Forelimb muscle (tissue), 1 donor: ENCODE results near the gene LRCH1. TPM values are rescaled to one million over a fixed set of nuclear protein-coding genes. Genes with fewer than 3 reads are reported as not detected.

Experiments used
- DNase-seq: peaks from one replicate; pipeline ENCODE4 v3.0.0-alpha.2; 2013; ENCODE audit warnings: low read depth
- polyA plus RNA-seq: library from polyadenylated mRNA; unstranded; fragments of 120-200 nt; gene quantifications from one replicate; pipeline ENCODE4 v1.2.1, GENCODE V29; 2013; ENCODE audit not compliant: insufficient read length

The LRCH1 gene
- polyA plus RNA-seq, 1 donor, result 21.2 TPM

- no peak for DNase-seq
Measured at GRCh38 chr13:46665633-46666482, 112.9 kb downstream of the LRCH1 start.

- no peak for DNase-seq
Measured at GRCh38 chr13:46666727-46667456, 113.9 kb downstream of the LRCH1 start.

GRCh38 chr13:46667687-46668281, 114.8 kb downstream of the LRCH1 start:
- no peak for DNase-seq

- DNase-seq, result no peak
Measured at GRCh38 chr13:46668302-46668720, 115.3 kb downstream of the LRCH1 start.

GRCh38 chr13:46668931-46669525, 116.1 kb downstream of the LRCH1 start:
- no peak for DNase-seq

- no peak for DNase-seq
Measured at GRCh38 chr13:46672338-46673090, 119.5 kb downstream of the LRCH1 start.

GRCh38 chr13:46675016-46675415, 122.0 kb downstream of the LRCH1 start:
- DNase-seq, result no peak

- no peak for DNase-seq
Measured at GRCh38 chr13:46676378-46676725, 123.4 kb downstream of the LRCH1 start.

- DNase-seq, result no peak
Measured at GRCh38 chr13:46679369-46680120, 126.6 kb downstream of the LRCH1 start.

- DNase-seq, result no peak
Measured at GRCh38 chr13:46682015-46682414, 129.0 kb downstream of the LRCH1 start.

- DNase-seq, result no peak
Measured at GRCh38 chr13:46682707-46683106, 129.7 kb downstream of the LRCH1 start.

GRCh38 chr13:46683676-46684260, 130.8 kb downstream of the LRCH1 start:
- DNase-seq, result no peak

- no peak for DNase-seq
Measured at GRCh38 chr13:46684287-46685001, 131.5 kb downstream of the LRCH1 start.

- no peak for DNase-seq
Measured at GRCh38 chr13:46685006-46685730, 132.2 kb downstream of the LRCH1 start.

- no peak for DNase-seq
Measured at GRCh38 chr13:46686171-46686570, 133.2 kb downstream of the LRCH1 start.

- DNase-seq, result no peak
Measured at GRCh38 chr13:46687810-46688209, 134.8 kb downstream of the LRCH1 start.

GRCh38 chr13:46688306-46688705, 135.3 kb downstream of the LRCH1 start:
- DNase-seq, result no peak

- DNase-seq, result no peak
Measured at GRCh38 chr13:46698014-46698413, 145.0 kb downstream of the LRCH1 start.

- DNase-seq, result no peak
Measured at GRCh38 chr13:46698910-46699460, 146.0 kb downstream of the LRCH1 start.
